NT2/D1 (cell line): ENCODE results near the gene ZNF169.

ENCODE experiments used
- YY1 ChIP-seq: IDR thresholded peaks from 2 replicates; pipeline ENCODE4 v1.6.1; 2011; ENCODE audit not compliant: insufficient read length, insufficient read depth
- ZNF274 ChIP-seq: IDR thresholded peaks from 2 replicates; pipeline ENCODE4 v1.6.1; 2011; ENCODE audit warnings: mild to moderate bottlenecking, low read depth, low read length

- TF ChIP-seq YY1: no peak
- no peak for TF ChIP-seq ZNF274
These were observed 8.6 kb upstream of the ZNF169 start for GRCh38 chr9:94250456-94250855.
